GM18511 (cell line): ENCODE results near the gene ASTN2.
"Not testable (repeated sequence)": the region's sequence is repeated elsewhere in the genome, so short reads cannot be mapped to it uniquely, and the experiment has no call there.

ENCODE experiments used
- ATAC-seq: cut with Tn5 transposase; IDR thresholded peaks from one replicate; pipeline ENCODE4 v1.9.1; 2021; ENCODE audit warnings: mild to moderate bottlenecking, moderate library complexity; ENCODE audit not compliant: unreplicated experiment

ASTN2 gene

DNA sequence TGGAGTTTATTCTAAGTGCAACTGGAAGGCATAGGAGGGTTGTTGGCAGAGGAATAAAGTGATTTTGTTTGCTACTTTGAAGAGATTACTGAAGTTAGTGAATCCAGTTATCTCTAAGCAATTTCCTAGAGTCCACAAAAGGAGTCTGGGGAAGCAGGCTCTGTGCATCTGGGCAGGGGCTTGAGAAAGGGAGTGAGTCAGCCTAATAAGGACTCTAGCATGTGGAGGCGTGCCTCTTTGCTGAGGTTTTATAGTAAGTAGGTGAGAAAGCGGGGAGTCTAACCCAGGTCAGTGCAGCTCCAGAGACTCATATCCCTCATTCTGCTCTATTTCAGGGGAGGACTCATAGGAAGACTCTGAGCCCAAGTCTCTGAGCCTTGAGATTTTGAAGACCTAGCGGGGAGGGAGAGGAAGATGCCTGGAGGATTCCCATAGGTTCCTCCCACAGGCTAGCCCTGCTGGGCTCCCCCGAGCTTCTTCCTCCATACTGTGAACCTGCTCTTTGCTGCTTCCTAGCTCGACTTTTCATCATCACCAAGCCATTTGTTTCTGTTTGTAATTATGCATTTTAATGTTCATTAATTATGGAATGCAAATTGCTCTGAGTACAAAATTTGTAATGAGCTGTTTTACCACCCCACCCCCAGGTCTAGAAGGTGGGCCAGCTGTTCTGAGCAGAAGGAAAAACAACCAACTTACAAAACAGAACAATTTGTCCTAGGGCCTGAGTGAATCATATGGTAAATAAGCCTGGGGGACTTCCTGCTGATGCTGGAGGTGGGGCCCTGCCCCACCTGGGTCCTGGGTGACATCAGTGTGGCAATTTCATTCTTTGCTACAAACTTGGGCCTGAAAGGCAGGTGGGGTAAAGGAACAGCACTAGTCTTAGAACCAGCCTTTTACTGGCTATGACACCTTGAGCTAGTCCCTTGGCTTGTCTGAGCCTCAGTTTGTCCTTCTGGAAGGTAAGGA, 577.6 kb downstream of the ASTN2 start:
- no peak for ATAC-seq

DNA sequence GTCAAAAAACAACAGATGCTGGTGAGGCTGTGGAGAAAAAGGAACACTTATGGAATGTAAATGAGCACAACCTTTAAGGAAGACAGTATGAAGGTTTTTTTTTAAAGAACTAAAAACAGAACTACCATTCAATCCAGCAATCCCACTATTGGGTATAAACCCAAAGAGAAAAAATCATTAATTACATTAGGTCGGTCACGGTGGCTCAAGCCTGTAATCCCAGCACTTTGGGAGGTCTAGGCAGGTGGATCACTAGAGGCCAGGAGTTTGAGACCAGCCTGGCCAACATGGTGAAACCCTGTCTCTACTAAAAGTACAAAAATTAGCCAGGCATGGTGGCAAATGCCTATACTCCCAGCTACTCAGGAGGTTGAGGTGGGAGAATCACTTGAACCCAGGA, 584.5 kb downstream of the ASTN2 start:
- ATAC-seq, result not testable (repeated sequence)

DNA sequence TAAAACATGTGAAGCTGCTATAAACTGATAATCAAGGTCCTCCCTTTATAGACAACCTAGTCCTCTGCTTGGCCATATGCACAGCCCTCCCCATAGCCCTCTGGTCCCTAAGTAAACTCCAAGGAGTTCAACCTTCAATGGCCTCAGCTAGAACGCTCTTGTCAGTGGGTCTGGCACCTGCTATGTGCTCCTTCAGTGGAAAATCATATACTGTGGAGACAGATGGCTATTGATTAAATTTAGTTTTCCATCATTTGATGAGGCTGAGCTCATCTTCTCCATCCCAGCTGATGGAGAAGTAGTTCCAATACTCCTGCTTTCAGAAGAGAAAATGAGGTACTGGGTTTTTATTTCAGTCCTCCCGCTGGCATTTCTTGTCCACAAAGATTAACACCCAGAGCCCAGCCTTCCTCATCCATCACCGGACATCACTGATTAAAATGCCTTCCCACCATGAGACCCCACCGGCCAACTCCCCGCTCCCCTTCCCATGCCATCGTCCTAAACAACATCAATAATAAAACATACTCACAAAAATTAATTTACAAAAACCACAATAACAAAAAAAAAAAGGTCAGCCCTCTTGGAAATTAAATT, 593.1 kb downstream of the ASTN2 start:
- no peak for ATAC-seq

DNA sequence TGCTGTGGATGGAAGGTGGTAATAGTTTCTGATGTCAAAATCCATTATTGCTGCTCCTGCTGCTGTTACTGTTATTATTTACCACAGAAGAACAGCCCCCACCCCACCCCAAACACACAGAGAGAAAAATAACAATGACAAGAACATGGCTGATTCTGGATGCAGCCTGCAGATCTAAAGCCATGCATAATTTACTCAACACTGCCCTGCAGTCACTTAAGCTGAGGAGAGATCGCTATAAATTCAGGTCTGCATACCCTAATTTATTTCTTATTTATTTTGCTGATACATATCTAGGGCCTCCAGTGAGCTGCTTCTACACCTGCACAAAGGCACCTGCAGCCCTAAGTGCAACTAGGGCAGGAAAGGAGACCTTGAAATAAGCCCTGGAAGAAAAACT, 595.7 kb downstream of the ASTN2 start:
- ATAC-seq, result no peak

DNA sequence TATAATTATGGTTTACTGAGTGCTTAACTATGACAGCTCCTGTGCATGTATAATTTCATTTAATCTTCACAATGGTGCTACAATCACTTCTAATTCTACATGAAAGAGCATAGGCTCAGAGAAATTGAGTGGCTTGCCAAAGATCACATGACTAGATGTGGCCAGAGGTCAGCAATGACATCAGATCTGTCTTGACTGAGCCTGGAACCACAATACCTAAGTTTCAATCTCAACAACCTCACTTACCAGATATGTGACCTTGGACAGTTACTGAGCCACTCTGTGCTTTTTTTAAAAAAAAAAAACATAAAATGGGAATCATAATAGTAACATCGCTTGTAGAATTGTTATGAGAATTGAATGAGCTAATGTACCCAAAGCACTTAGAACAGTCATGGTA, 597.1 kb downstream of the ASTN2 start:
- no peak for ATAC-seq

DNA sequence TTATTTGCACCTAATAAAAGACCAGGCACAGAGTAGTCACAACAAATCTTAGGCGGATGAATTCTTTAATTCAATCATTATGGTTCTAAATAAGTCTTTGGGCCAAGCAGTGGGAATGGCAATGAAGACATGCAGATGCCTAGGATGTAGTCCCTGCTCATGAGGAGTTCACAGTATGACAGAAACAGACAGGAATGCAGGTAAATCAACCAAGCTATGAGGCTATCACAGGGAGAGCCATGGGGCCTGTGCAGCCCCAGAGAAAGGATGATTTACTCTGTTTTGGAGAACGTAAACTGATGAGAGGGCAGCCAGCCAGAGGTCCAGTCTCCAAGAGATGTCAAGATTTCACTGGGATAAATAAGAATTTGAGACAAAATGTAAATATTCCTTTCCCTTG, 598.4 kb downstream of the ASTN2 start:
- ATAC-seq, result no peak

DNA sequence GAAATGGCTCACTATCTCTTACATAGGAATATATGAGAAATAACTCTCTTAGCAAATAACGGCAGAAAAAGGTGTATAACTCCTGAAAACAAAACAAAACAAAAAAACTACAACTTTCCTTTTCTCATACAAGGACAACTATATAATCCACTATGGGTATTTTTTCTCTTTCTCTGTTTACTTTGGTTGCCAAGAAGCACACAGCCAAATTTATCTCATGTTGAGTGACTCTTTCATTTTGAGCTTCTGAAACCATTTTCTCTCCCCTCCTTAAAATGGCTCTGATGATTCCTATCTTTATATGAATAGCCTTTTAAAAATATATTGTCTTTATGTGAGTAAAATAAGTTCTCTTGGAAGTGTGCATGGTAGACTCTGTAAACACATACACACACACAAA, 599.0 kb downstream of the ASTN2 start:
- no peak for ATAC-seq

DNA sequence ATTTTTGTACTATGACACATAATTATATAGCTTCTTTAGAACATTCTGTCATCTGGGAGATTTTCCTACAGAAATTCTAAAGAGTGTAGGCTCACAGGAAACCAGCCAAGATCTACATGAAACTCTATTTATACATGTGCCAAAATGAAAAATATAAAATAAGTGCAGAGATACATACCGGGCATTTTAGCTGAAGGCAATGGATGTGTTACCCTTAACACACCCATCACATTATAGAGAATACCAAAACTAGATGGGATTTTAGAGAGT, 601.9 kb downstream of the ASTN2 start:
- no peak for ATAC-seq

DNA sequence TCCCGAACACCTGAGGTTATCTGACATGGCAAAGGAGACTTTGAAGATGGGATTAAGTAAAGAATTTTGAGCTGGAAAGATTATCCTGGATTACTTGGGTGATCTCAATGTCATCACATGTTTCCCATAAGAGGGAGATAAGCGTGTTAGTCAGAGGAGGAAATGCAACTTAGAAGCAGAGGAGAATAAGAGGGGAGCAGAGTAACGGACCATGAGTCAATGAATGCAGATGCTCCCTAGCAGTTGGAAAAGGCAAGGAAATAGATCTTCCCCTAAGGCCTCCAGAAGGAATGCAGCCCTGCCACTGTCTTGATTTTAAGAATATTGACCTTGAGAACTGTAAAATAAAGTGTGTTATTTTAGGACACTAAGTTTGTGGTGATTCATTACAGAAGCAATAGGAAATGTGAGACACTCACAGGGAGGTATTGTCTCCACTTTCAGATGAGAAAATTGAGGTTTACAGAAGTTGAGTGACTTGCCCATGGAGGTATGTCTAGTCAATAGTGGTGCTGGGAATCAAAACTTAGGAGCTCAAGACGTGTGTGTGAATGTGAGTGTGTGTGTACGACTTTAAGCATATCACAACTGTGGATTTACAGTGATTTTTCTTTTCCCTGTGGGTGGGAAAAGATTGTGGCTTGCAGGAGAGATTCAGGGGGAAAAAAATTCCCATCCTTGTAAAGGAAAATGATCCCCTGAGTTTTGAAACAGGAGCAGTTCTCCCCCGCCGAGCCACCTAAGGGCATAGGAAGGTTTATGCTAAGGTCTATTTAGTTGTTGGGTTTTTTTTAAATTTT, 602.4 kb downstream of the ASTN2 start:
- no peak for ATAC-seq

DNA sequence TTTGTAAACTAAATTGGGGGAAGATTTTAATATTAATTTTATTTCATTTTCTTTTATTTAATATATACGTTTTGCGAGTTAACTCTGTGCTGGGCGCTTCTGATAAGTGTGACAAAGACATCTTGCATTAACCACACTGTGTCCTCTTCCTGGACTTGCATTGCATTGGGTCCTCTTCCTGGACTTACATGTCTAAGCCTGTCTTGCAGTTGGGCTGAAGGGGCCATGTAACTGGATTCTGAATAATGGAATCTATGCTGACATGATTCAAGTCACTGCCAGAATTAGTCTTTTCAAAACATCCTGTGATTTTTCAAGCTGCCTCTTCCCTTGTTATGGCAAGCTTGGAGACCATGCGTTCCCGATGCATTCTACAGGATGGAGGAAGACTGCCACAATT, 605.2 kb downstream of the ASTN2 start:
- no peak for ATAC-seq

DNA sequence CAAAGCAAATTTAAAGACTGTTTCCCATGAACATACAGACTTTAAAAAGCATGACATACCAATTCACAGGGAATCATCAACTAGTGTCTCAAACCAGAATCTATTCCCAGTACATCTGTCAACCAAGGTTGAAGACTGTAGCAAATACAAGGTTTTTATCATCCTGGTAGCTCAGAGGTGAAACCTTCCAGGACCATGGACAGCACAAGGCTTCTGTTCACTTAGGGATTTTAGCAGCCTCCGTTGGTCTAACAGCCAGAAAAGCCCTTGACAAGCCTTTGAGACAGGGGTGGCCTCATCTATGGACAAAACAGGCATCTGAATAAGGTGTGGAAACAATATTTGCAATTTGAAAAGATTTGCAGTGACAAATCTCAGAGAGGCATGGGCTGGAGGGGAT, 608.8 kb downstream of the ASTN2 start:
- no peak for ATAC-seq

DNA sequence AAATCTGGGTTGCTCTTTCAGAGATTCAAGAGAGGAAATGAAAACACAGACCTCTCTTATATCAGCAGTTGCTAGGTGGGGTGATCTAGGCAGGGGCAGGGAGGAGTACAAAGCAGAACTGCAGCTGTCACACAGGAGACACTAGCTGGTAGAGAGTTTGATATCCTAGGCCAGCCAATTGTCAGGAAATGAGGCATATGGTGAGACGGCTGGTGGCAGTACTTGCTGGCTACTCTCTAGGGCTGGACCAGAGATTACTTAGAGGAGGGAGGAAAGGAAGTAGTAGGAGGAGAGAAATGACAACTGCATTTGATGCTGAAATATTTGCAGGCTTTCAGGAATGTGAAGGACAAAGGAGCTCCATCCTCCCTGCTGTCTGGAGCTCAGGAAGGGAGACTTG, 614.0 kb downstream of the ASTN2 start:
- ATAC-seq, result no peak

DNA sequence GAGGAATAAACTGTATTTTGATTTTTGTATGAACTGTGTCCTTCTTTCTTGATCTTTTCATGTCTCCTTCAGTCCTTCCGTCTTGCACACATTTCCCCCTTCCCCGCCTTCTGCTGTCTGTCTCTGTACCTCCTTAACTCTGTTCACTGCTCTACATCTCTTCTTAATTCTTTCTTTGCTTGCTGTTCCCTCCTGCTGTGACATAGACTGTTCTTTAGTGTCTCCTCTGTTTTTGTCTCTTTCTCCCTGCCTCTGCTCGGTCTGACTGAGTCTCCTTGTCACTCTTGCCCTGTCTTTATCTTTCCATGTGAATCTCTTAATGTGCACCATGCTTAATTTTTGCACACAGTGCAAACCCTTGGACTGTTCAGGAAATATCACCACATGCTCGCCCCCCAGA, 614.8 kb downstream of the ASTN2 start:
- ATAC-seq, result no peak

DNA sequence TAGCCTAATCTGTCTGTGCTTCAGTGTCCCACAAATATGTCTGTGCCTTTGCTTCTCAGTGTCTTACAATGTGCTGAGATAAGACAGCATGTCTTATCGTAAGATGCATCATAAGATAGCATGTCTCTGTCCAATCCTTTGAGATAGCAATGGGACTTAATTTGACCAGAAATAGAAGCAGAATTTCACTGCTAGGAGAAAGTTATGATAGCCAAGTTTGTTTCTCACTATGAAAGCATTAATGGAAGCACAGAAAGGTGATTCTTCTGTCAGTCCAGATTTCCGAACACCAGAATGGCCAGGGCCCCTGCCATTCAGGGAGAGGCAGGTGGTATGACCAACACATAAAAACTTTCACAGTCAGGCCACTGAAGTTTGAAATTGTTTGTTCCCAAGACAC, 616.3 kb downstream of the ASTN2 start:
- no peak for ATAC-seq

DNA sequence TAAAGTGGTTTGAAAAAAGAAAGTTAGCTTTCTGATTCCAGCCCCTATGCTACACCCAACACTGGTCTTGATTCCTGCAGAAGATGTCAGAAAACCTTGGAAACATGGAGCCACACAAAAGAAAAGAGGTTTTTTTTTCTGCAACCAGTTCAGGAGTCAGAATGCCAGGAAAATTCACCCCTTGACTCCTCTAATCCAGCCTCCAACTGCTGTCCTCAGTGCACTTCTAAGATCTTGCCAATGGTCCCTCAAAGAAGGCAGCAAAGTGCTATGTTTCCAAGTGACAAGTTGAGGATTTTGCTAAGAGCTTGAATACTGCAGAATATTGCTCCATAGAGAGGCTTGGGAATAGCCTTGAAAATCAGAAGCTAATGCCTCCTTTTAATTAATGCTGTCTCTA, 617.6 kb downstream of the ASTN2 start:
- no peak for ATAC-seq

DNA sequence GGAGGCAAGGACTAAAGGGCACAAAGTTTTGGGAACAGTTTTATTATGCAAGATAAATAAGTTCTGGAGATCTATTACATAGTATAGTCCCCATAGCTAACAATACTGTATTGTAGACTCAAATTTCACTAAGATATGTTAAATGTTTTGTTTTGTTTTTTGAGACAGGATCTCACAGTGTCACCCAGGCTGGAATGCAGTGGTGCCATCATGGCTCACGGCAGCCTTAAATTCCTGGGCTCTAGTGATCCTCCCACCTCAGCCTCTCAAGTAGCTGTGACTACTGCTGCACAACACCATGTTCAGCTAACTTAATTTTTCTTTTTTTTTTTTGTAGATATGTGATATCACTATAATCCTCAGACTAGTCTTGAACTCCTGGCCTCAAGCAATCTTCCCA, 618.2 kb downstream of the ASTN2 start:
- no peak for ATAC-seq

DNA sequence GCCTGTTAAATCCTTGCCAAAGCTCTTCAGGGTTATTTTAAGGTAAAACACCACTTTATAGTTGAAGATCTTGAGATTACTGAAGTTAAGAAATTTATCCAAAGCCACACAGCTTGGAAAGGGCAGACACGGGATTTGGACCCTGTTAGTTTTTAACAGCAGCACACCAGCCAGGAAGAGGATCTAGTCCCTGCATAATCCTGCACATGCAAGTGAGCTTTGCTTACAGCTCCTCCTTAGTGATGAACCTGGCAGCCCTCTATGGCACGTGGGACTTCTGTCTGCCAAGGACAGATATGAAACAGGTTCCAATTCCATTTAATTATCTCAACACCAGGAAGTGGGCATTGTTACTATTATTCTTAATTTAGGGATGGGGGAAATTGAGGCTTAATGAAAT, 619.0 kb downstream of the ASTN2 start:
- ATAC-seq, result no peak

DNA sequence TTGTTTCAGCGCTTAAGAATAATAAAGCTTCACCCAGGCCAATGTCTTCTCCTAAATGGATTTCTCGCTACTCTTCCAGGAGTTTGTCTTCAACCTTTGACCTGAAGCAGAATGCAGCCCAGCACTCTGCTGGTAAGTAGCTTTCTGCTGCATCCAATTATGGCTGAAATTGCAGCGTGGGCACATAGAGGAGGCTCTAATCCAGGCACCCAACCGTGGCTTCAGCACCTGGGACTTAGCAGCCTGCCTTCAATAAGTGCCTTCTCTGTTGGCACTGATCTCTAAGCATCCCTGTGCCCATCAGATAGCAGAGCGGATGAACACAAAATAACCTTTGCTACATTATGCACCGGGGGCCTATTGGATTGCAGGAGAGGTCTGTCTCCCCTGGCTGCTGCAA, 622.6 kb downstream of the ASTN2 start:
- ATAC-seq, result no peak

DNA sequence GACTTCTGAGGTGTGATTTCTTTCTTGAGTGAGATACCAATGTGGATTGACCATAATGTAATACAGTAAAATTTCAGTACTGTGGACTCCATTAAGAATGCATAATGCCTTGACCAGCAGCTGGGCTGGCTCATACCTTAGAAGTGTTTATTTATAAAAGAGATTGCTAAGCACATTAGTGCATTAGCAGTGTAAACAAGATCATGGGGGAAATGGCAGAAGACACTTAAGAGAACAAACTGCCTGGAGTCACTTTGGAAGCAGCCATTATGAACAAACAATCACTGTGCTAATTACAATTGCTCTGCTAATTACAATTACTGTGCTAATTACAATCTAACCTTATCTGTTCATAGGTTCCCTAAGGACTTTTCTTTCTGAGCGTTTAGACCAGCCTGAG, 623.5 kb downstream of the ASTN2 start:
- ATAC-seq, result no peak

DNA sequence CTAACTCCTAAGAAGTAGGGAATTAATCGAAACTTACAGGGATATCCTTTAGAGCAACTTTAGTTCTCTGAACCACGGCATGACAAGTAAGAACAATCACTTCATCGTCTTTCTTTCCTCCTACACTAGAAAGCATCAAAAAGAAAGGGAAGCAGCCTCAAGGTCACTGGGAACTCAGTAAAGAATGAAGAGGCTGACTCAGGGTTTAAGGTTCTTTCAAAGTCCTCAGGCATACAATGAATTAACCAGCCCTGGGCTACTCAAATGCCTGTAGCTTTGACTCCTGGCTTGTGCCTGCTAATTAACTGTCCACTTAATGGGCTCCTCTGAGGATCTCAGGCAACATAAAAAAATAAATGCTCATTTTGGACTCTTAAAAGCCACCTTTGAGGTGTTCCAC, 625.8 kb downstream of the ASTN2 start:
- no peak for ATAC-seq

DNA sequence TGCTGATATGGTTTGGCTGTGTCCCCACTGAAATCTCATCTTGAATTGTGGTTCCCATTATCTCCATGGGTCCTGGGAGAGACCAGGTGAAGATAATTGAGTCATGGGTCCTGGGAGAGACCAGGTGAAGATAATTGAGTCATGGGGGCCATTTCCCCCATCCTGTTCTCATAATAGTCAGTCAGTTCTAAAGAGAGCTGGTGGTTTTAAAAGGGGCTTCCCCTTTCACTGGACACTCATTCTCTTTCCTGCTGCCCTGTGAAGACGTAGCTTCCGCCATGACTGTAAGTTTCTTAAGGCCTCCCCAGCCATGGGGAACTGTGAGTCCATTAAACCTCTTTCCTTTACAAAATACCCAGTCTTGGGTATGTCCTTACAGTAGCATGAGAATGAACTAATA, 628.1 kb downstream of the ASTN2 start:
- no peak for ATAC-seq

DNA sequence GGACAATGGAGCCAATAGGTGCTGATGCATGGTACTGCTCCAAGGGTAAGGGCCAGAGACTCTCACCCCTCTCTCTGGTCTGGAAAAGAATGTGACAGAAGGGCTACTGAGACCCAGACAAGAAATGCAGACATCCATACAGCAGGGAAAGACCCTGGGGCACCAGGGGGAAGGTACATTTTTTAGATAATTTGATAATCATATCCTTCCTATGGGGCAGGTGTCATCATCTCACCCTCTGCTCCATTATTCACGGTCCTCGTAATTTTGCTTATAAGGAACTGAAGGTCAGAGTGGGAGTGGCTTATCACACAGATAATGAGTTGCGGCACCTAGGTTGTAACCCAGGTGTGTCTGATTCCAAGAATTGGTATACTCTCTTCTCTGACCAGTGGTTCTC, 637.7 kb downstream of the ASTN2 start:
- ATAC-seq, result no peak
